Right lobe of liver (tissue), 6 donors: ENCODE data around the gene C1orf115. TPM values are rescaled to one million over a fixed set of nuclear protein-coding genes. Genes with fewer than 3 reads are reported as not detected.
"Not testable (repeated sequence)": the region's sequence is repeated elsewhere in the genome, so short reads cannot be mapped to it uniquely, and the experiment has no call there.

Experiments used
- ATAC-seq, 4 donors: fragments of 200-7000 bp; cut with Tn5 transposase; one replicate each; pipeline ENCODE4 v1.9.1; 2020; ENCODE audit warnings: mild to moderate bottlenecking in 4 of 4, moderate library complexity in 4 of 4
- DNase-seq, 3 donors: peaks; one replicate each; pipeline ENCODE4 v3.0.0-alpha.2; 2020
- H3K27ac ChIP-seq, 3 donors: fragments of 200-600 bp; one replicate each; pipeline ENCODE4 v1.8.0; 2022
- H3K27me3 ChIP-seq, 2 donors: fragments of 200-600 bp; one replicate each; pipeline ENCODE4 v1.8.0; 2022
- H3K36me3 ChIP-seq, 4 donors: fragments of 200-600 bp; sonication (generic) in 1 of 4; one replicate each; pipeline versions ENCODE4 v1.5.1 to v1.8.0; 2017 to 2022; ENCODE audit warnings: control low read depth in 1 of 4
- H3K4me1 ChIP-seq, 4 donors: fragments of 200-600 bp; sonication (generic) in 1 of 4; one replicate each; pipeline versions ENCODE4 v1.5.1 to v1.8.0; 2017 to 2022; ENCODE audit warnings: control low read depth in 1 of 4
- H3K4me3 ChIP-seq, 3 donors: fragments of 200-600 bp; one replicate each; pipeline ENCODE4 v1.8.0; 2022
- H3K9me3 ChIP-seq, 4 donors: fragments of 200-600 bp; sonication (generic) in 1 of 4; one replicate each; pipeline versions ENCODE4 v1.5.1 to v1.8.0; 2017 to 2022; ENCODE audit warnings: control low read depth in 1 of 4
- CTCF ChIP-seq, 4 donors: fragments of 200-600 bp in 3 of 4; fragments of 450-650 bp in 1 of 4; IDR thresholded peaks; one replicate each; pipeline versions ENCODE4 v1.5.1 to v1.8.0; 2016 to 2022; ENCODE audit warnings: antibody characterized with exemption in 4 of 4, mild to moderate bottlenecking in 2 of 4
- POLR2A ChIP-seq: fragments of 450-650 bp; IDR thresholded peaks from one replicate; pipeline ENCODE4 v1.6.1; 2017; ENCODE audit warnings: antibody characterized with exemption, mild to moderate bottlenecking
- WGBS: methylation state at CpG from one replicate; pipeline ENCODE4 v1.1.6; 2018; ENCODE audit warnings: low coverage, low lambda C conversion rate; ENCODE audit not compliant: insufficient coverage; ENCODE audit errors: missing lambda C conversion rate; 5-methylcytosine and 5-hydroxymethylcytosine counted together
- intact Hi-C, 2 donors: fragments of 100-400 bp; cut with DNase I; formaldehyde crosslinking; loops; one replicate each; pipeline versions ENCODE4 v1.11.2 to v1.14.1; 2022
- total RNA-seq, 6 experiments: library from RNA; depleted of rRNA in 2 of 6; stranded (reverse); fragments of >200 nt in 2 of 6; fragmentation: NEBNext Ultra II Directional in 3 of 6; extraction: Animal tissue kit (Norgen Biotek cat#: 25700) in 3 of 6; gene quantifications; one replicate each; pipeline versions ENCODE4 v1.1.0 to v1.2.4, GENCODE V29; 2016 to 2023
- donor health status: DM: no; HTN: yes; CAD: no.
- donor health status: DM: no; HTN: no; CAD: no.
- donor health status: DM: no; HTN: no; CAD: no.
- donor health status: DM: no; HTN: yes; CAD: no.
- donor health status: DM: no; HTN: yes; CAD: no.

The C1orf115 gene
- total RNA-seq, 6 experiments from 2014 or later, result 45.2 to 65.9 (median 50.8) TPM

GRCh38 chr1:220717800-220718640 is 27.9 kb downstream of the C1orf115 start:
- intact Hi-C loops, result no loop called here
- WGBS, result 70% methylated on average over 15 of the region's 20 CpGs
- no peaks in the 10 kb centered on the region for H3K9me3 ChIP-seq

GRCh38 chr1:220721266-220721665 is 31.1 kb downstream of the C1orf115 start:
- DNase-seq, H3K27me3 ChIP-seq, H3K4me3 ChIP-seq, ATAC-seq, H3K36me3 ChIP-seq, intact Hi-C loops, H3K27ac ChIP-seq, H3K9me3 ChIP-seq: not testable (repeated sequence)
- 32% methylated on average over 6 of the region's 7 CpGs for WGBS
- H3K4me1 ChIP-seq, result peaks cover 0 to 10% (median 5%) of the 10 kb centered on the region in 4 donors

More at GRCh38 chr1:220717800-220718640, 27.9 kb downstream of the C1orf115 start:
- Histone ChIP-seq H3K4me1 (peaks cover 0 to 10% (median 5%) of the 10 kb centered on the region in 4 donors), H3K27me3 (no peaks in the 10 kb centered on the region), H3K36me3 (no peaks in the 10 kb centered on the region), H3K27ac (no peak overlapping the region), H3K4me3 (no peak overlapping the region)
- ATAC-seq (no peak), DNase-seq (no peak)
- no peak for TF ChIP-seq POLR2A
- TF ChIP-seq CTCF (IDR thresholded peaks at IDR 0.05), result no peak

GRCh38 chr1:220726634-220727033 is 36.5 kb downstream of the C1orf115 start:
- Histone ChIP-seq H3K27me3 (no peaks in the 10 kb centered on the region), H3K27ac (no peak overlapping the region), H3K9me3 (no peaks in the 10 kb centered on the region), H3K4me3 (no peak overlapping the region), H3K4me1 (peaks cover 0 to 12% (median 2%) of the 10 kb centered on the region in 4 donors), H3K36me3 (no peaks in the 10 kb centered on the region)
- no peak for ATAC-seq
- DNase-seq, result no peak
- TF ChIP-seq POLR2A (no peak), CTCF (IDR thresholded peaks at IDR 0.05) (peak in 1 of 4 donors; percentile 12)
- intact Hi-C loops, result no loop called here
- WGBS, result 88% methylated on average over 2 of the region's 3 CpGs

GRCh38 chr1:220727519-220727918 is 37.4 kb downstream of the C1orf115 start:
- H3K9me3 ChIP-seq, result no peaks in the 10 kb centered on the region
- no peak overlapping the region for H3K27ac ChIP-seq
- no peak overlapping the region for H3K4me3 ChIP-seq
- WGBS, result 31% methylated on average over 1 of the region's 1 CpG
- ATAC-seq (peak in 3 of 4 donors; percentile 37 to 63 (median 48)), DNase-seq (no peak)
- peaks cover 0 to 7% (median 0%) of the 10 kb centered on the region in 4 donors for H3K4me1 ChIP-seq
- H3K27me3 ChIP-seq, result no peaks in the 10 kb centered on the region
- intact Hi-C loops, result no loop called here
- no peaks in the 10 kb centered on the region for H3K36me3 ChIP-seq
- no peak for TF ChIP-seq CTCF (IDR thresholded peaks at IDR 0.05)

GRCh38 chr1:220730486-220730885 is 40.3 kb downstream of the C1orf115 start:
- no peaks in the 10 kb centered on the region for H3K36me3 ChIP-seq
- no peak for ATAC-seq
- no peaks in the 10 kb centered on the region for H3K27me3 ChIP-seq
- no peak for DNase-seq
- no peak for TF ChIP-seq POLR2A
- TF ChIP-seq CTCF (IDR thresholded peaks at IDR 0.05), result no peak
- H3K4me1 ChIP-seq, result peaks cover 0 to 24% (median 5%) of the 10 kb centered on the region in 4 donors
- no peak overlapping the region for H3K4me3 ChIP-seq
- H3K27ac ChIP-seq, result no peak overlapping the region
- 74% methylated on average over 2 of the region's 2 CpGs for WGBS
- intact Hi-C loops, result loop anchor here (5.0 to 10.0 kb wide), 2 partner anchors 38 to 46 kb away; partner anchors contain the start of gene C1orf115 (in 1 of the 2)
- no peaks in the 10 kb centered on the region for H3K9me3 ChIP-seq
